IPS-15b (cell line): ENCODE data around the gene NALCN.

ENCODE experiments used
- H3K27me3 ChIP-seq: one replicate; pipeline ENCODE4 v1.6.1; 2013; ENCODE audit warnings: low read length; ENCODE audit not compliant: control insufficient read depth, insufficient read depth
- H3K36me3 ChIP-seq: one replicate; pipeline ENCODE4 v1.6.1; 2013; ENCODE audit warnings: low read length; ENCODE audit not compliant: control insufficient read depth, insufficient read depth
- H3K4me1 ChIP-seq: one replicate; pipeline ENCODE4 v1.6.1; 2013; ENCODE audit warnings: mild to moderate bottlenecking, low read length; ENCODE audit not compliant: control insufficient read depth, insufficient read depth
- H3K4me3 ChIP-seq: one replicate; pipeline ENCODE4 v1.5.1; 2013; ENCODE audit warnings: low read depth, low read length
- H3K9ac ChIP-seq: one replicate; pipeline ENCODE4 v1.6.1; 2013; ENCODE audit warnings: low read depth, mild to moderate bottlenecking, low read length
- H3K9me3 ChIP-seq: one replicate; pipeline ENCODE4 v1.6.1; 2013; ENCODE audit warnings: mild to moderate bottlenecking, low read length; ENCODE audit not compliant: control insufficient read depth, insufficient read depth

NALCN gene

GRCh38 chr13:101085551-101085950 lies 330.8 kb downstream of the NALCN start:
- no peaks in the 10 kb centered on the region for H3K27me3 ChIP-seq
- no peaks in the 10 kb centered on the region for H3K4me1 ChIP-seq
- H3K9ac ChIP-seq: no peak overlapping the region
- H3K9me3 ChIP-seq: no peaks in the 10 kb centered on the region
- H3K36me3 ChIP-seq: no peaks in the 10 kb centered on the region
- no peak overlapping the region for H3K4me3 ChIP-seq

GRCh38 chr13:101082441-101082840 lies 333.9 kb downstream of the NALCN start:
- no peaks in the 10 kb centered on the region for H3K27me3 ChIP-seq
- no peaks in the 10 kb centered on the region for H3K36me3 ChIP-seq
- no peaks in the 10 kb centered on the region for H3K9me3 ChIP-seq
- H3K9ac ChIP-seq: no peak overlapping the region
- H3K4me1 ChIP-seq: no peaks in the 10 kb centered on the region
- H3K4me3 ChIP-seq: no peak overlapping the region

GRCh38 chr13:101080616-101081015 lies 335.7 kb downstream of the NALCN start:
- Histone ChIP-seq H3K9me3 (no peaks in the 10 kb centered on the region), H3K4me1 (no peaks in the 10 kb centered on the region), H3K4me3 (no peak overlapping the region), H3K9ac (no peak overlapping the region), H3K27me3 (no peaks in the 10 kb centered on the region), H3K36me3 (no peaks in the 10 kb centered on the region)

- no peaks in the 10 kb centered on the region for H3K9me3 ChIP-seq
- H3K9ac ChIP-seq: no peak overlapping the region
- no peaks in the 10 kb centered on the region for H3K36me3 ChIP-seq
- H3K4me1 ChIP-seq: no peaks in the 10 kb centered on the region
- no peak overlapping the region for H3K4me3 ChIP-seq
- no peaks in the 10 kb centered on the region for H3K27me3 ChIP-seq
These were observed 351.0 kb downstream of the NALCN start for GRCh38 chr13:101065329-101065728.

GRCh38 chr13:101059793-101060192 lies 356.5 kb downstream of the NALCN start:
- Histone ChIP-seq H3K4me1 (no peaks in the 10 kb centered on the region), H3K9me3 (no peaks in the 10 kb centered on the region), H3K4me3 (no peak overlapping the region), H3K9ac (no peak overlapping the region), H3K27me3 (no peaks in the 10 kb centered on the region), H3K36me3 (no peaks in the 10 kb centered on the region)

GRCh38 chr13:101058841-101059240 lies 357.5 kb downstream of the NALCN start:
- Histone ChIP-seq H3K36me3 (no peaks in the 10 kb centered on the region), H3K4me3 (no peak overlapping the region), H3K4me1 (no peaks in the 10 kb centered on the region), H3K9me3 (no peaks in the 10 kb centered on the region), H3K27me3 (no peaks in the 10 kb centered on the region), H3K9ac (no peak overlapping the region)

- Histone ChIP-seq H3K36me3 (no peaks in the 10 kb centered on the region), H3K4me1 (no peaks in the 10 kb centered on the region), H3K9ac (no peak overlapping the region), H3K27me3 (no peaks in the 10 kb centered on the region), H3K9me3 (no peaks in the 10 kb centered on the region), H3K4me3 (no peak overlapping the region)
These were observed 362.8 kb downstream of the NALCN start for GRCh38 chr13:101053301-101054093.

GRCh38 chr13:101049166-101049850 lies 367.0 kb downstream of the NALCN start:
- Histone ChIP-seq H3K9me3 (no peaks in the 10 kb centered on the region), H3K27me3 (no peaks in the 10 kb centered on the region), H3K4me3 (no peak overlapping the region), H3K36me3 (no peaks in the 10 kb centered on the region), H3K4me1 (no peaks in the 10 kb centered on the region), H3K9ac (no peak overlapping the region)

- Histone ChIP-seq H3K9ac (no peak overlapping the region), H3K27me3 (no peaks in the 10 kb centered on the region), H3K36me3 (no peaks in the 10 kb centered on the region), H3K4me1 (no peaks in the 10 kb centered on the region), H3K9me3 (no peaks in the 10 kb centered on the region), H3K4me3 (no peak overlapping the region)
These were observed 379.8 kb downstream of the NALCN start for GRCh38 chr13:101036546-101036945.

GRCh38 chr13:101035119-101035620 lies 381.1 kb downstream of the NALCN start:
- Histone ChIP-seq H3K36me3 (no peaks in the 10 kb centered on the region), H3K9me3 (no peaks in the 10 kb centered on the region), H3K4me1 (no peaks in the 10 kb centered on the region), H3K27me3 (no peaks in the 10 kb centered on the region), H3K4me3 (no peak overlapping the region), H3K9ac (no peak overlapping the region)

GRCh38 chr13:101026736-101027398 lies 389.4 kb downstream of the NALCN start:
- Histone ChIP-seq H3K9me3 (no peaks in the 10 kb centered on the region), H3K9ac (no peak overlapping the region), H3K4me3 (no peak overlapping the region), H3K27me3 (no peaks in the 10 kb centered on the region), H3K4me1 (peaks cover 3% of the 10 kb centered on the region), H3K36me3 (no peaks in the 10 kb centered on the region)
